Astrocyte of the hippocampus (primary cell): ENCODE measurements around the gene SLC24A2.
"Not testable (repeated sequence)": the region's sequence is repeated elsewhere in the genome, so short reads cannot be mapped to it uniquely, and the experiment has no call there.

ENCODE experiments used
- DNase-seq: peaks from one replicate; pipeline ENCODE4 v3.0.0; 2011; ENCODE audit warnings: low read depth, low spot score

SLC24A2 gene

GRCh38 chr9:19788614-19789271, at the start of gene SLC24A2:
TSS of gene SLC24A2 (minus strand) at chr9:19789037.
- DNase-seq: peak; percentile 33

- not testable (repeated sequence) for DNase-seq
These were observed 44.5 kb upstream of the SLC24A2 start for GRCh38 chr9:19833331-19833730.

- no peak for DNase-seq
These were observed 42.0 kb upstream of the SLC24A2 start for GRCh38 chr9:19830796-19831195.

- no peak for DNase-seq
These were observed 39.8 kb upstream of the SLC24A2 start for GRCh38 chr9:19828576-19829109.

GRCh38 chr9:19816769-19817168, 27.9 kb upstream of the SLC24A2 start:
- DNase-seq: no peak

GRCh38 chr9:19812194-19812593, 23.4 kb upstream of the SLC24A2 start:
- DNase-seq: no peak

- DNase-seq: no peak
These were observed 20.8 kb upstream of the SLC24A2 start for GRCh38 chr9:19809422-19810269.

GRCh38 chr9:19807182-19807892, 18.5 kb upstream of the SLC24A2 start:
- DNase-seq: no peak

- DNase-seq: no peak
These were observed 15.6 kb upstream of the SLC24A2 start for GRCh38 chr9:19804431-19804830.

GRCh38 chr9:19800884-19801283, 12.0 kb upstream of the SLC24A2 start:
- DNase-seq: no peak

- peak; percentile 7 for DNase-seq
These were observed 10.9 kb upstream of the SLC24A2 start for GRCh38 chr9:19799784-19800183.

GRCh38 chr9:19788152-19788551, 685 bp downstream of the SLC24A2 start:
- peak; percentile 6 for DNase-seq

GRCh38 chr9:19787672-19788071, 1.2 kb downstream of the SLC24A2 start:
- no peak for DNase-seq

- DNase-seq: no peak
These were observed 3.6 kb downstream of the SLC24A2 start for GRCh38 chr9:19785230-19785629.

GRCh38 chr9:19784136-19784535, 4.7 kb downstream of the SLC24A2 start:
- DNase-seq: no peak

GRCh38 chr9:19783500-19783899, 5.3 kb downstream of the SLC24A2 start:
- DNase-seq: no peak

GRCh38 chr9:19782005-19782404, 6.8 kb downstream of the SLC24A2 start:
- DNase-seq: peak; percentile 53

GRCh38 chr9:19781240-19781639, 7.6 kb downstream of the SLC24A2 start:
- no peak for DNase-seq

GRCh38 chr9:19771446-19771845, 17.4 kb downstream of the SLC24A2 start:
- DNase-seq: no peak

GRCh38 chr9:19770973-19771372, 17.9 kb downstream of the SLC24A2 start:
- DNase-seq: no peak

- DNase-seq: no peak
These were observed 19.6 kb downstream of the SLC24A2 start for GRCh38 chr9:19769213-19769612.

GRCh38 chr9:19768798-19769197, 20.0 kb downstream of the SLC24A2 start:
- DNase-seq: no peak
